Measurements from ENCODE around the gene CRACR2A. TPM values are rescaled to one million over a fixed set of nuclear protein-coding genes. Genes with fewer than 3 reads are reported as not detected.

Gene CRACR2A
- total RNA-seq, 4 donors from 2014 or later: 4.8 to 18.2 (median 10.6) TPM

GRCh38 chr12:3622021-3622821 lies 130.7 kb downstream of the CRACR2A start:
- no peak for TF ChIP-seq CTCF (IDR thresholded peaks at IDR 0.05)
- no peak for TF ChIP-seq POLR2AphosphoS5 (IDR thresholded peaks at IDR 0.05)
- no peak for TF ChIP-seq EP300 (IDR thresholded peaks at IDR 0.05)
- no peak for TF ChIP-seq POLR2A (IDR thresholded peaks at IDR 0.05)
- no peaks in the 10 kb centered on the region for H3K9me3 ChIP-seq
- H3K27ac ChIP-seq: no peak overlapping the region
- DNase-seq (ENCODE audit: low spot score in 2 of 2): no peak
- 55% methylated on average over 2 of the region's 2 CpGs for WGBS
- peaks cover 5% of the 10 kb centered on the region for H3K36me3 ChIP-seq
- no peaks in the 10 kb centered on the region for H3K4me1 ChIP-seq
- no peaks in the 10 kb centered on the region for H3K27me3 ChIP-seq
- no peak overlapping the region for H3K4me3 ChIP-seq

GRCh38 chr12:3620856-3621255 lies 132.1 kb downstream of the CRACR2A start:
- H3K9me3 ChIP-seq: no peaks in the 10 kb centered on the region
- 95% methylated on average over 7 of the region's 7 CpGs for WGBS
- H3K27me3 ChIP-seq: no peaks in the 10 kb centered on the region
- H3K4me1 ChIP-seq: no peaks in the 10 kb centered on the region
- no peaks in the 10 kb centered on the region for H3K36me3 ChIP-seq
- no peak overlapping the region for H3K4me3 ChIP-seq
- TF ChIP-seq POLR2A (IDR thresholded peaks at IDR 0.05) (no peak), EP300 (IDR thresholded peaks at IDR 0.05) (no peak), POLR2AphosphoS5 (IDR thresholded peaks at IDR 0.05) (no peak), CTCF (IDR thresholded peaks at IDR 0.05) (no peak)
- DNase-seq (ENCODE audit: low spot score in 2 of 2): no peak
- H3K27ac ChIP-seq: no peak overlapping the region

GRCh38 chr12:3617565-3617964 lies 135.3 kb downstream of the CRACR2A start:
- no peaks in the 10 kb centered on the region for H3K9me3 ChIP-seq
- no peak overlapping the region for H3K27ac ChIP-seq
- no peak for TF ChIP-seq CTCF (IDR thresholded peaks at IDR 0.05)
- TF ChIP-seq EP300 (IDR thresholded peaks at IDR 0.05): no peak
- no peak for TF ChIP-seq POLR2AphosphoS5 (IDR thresholded peaks at IDR 0.05)
- no peak for TF ChIP-seq POLR2A (IDR thresholded peaks at IDR 0.05)
- no peak overlapping the region for H3K4me3 ChIP-seq
- no peaks in the 10 kb centered on the region for H3K4me1 ChIP-seq
- no peak for DNase-seq (ENCODE audit: low spot score in 2 of 2)
- WGBS: 90% methylated on average over 4 of the region's 4 CpGs
- H3K36me3 ChIP-seq: no peaks in the 10 kb centered on the region
- no peaks in the 10 kb centered on the region for H3K27me3 ChIP-seq

- Histone ChIP-seq H3K27ac (no peak overlapping the region), H3K36me3 (no peaks in the 10 kb centered on the region), H3K27me3 (no peaks in the 10 kb centered on the region), H3K4me1 (no peaks in the 10 kb centered on the region), H3K4me3 (no peak overlapping the region), H3K9me3 (no peaks in the 10 kb centered on the region)
- TF ChIP-seq EP300 (IDR thresholded peaks at IDR 0.05): no peak
- TF ChIP-seq POLR2AphosphoS5 (IDR thresholded peaks at IDR 0.05): no peak
- TF ChIP-seq POLR2A (IDR thresholded peaks at IDR 0.05): no peak
- no peak for TF ChIP-seq CTCF (IDR thresholded peaks at IDR 0.05)
- 91% methylated on average over 5 of the region's 5 CpGs for WGBS
- no peak for DNase-seq (ENCODE audit: low spot score in 2 of 2)
Measured at GRCh38 chr12:3615862-3616261, 137.0 kb downstream of the CRACR2A start.

GRCh38 chr12:3614806-3615466 lies 138.0 kb downstream of the CRACR2A start:
- WGBS: 67% methylated on average over 16 of the region's 16 CpGs
- no peak for TF ChIP-seq EP300 (IDR thresholded peaks at IDR 0.05)
- no peak for TF ChIP-seq POLR2A (IDR thresholded peaks at IDR 0.05)
- TF ChIP-seq CTCF (IDR thresholded peaks at IDR 0.05): no peak
- no peak for TF ChIP-seq POLR2AphosphoS5 (IDR thresholded peaks at IDR 0.05)

More at GRCh38 chr12:3614806-3615466, 138.0 kb downstream of the CRACR2A start:
- H3K9me3 ChIP-seq: no peaks in the 10 kb centered on the region
- H3K4me3 ChIP-seq: no peak overlapping the region
- no peaks in the 10 kb centered on the region for H3K27me3 ChIP-seq
- no peaks in the 10 kb centered on the region for H3K36me3 ChIP-seq
- no peaks in the 10 kb centered on the region for H3K4me1 ChIP-seq
- H3K27ac ChIP-seq: no peak overlapping the region
- no peak for DNase-seq (ENCODE audit: low spot score in 2 of 2)

All from suprapubic skin (tissue), 4 donors.